GM18870 (cell line): ENCODE measurements around the gene SEMA4B.
A peak's percentile ranks its signal among the peaks of the same experiment; 100 is the strongest.

ENCODE experiments used
- ATAC-seq: cut with Tn5 transposase; IDR thresholded peaks from one replicate; pipeline ENCODE4 v1.9.1; 2021; ENCODE audit warnings: moderate library complexity; ENCODE audit not compliant: unreplicated experiment

Gene SEMA4B

GRCh38 chr15:90203922-90204321 lies 2.8 kb downstream of the SEMA4B start:
- ATAC-seq, result peak; percentile 51

GRCh38 chr15:90205050-90205848 lies 4.1 kb downstream of the SEMA4B start:
- ATAC-seq, result no peak

DNA sequence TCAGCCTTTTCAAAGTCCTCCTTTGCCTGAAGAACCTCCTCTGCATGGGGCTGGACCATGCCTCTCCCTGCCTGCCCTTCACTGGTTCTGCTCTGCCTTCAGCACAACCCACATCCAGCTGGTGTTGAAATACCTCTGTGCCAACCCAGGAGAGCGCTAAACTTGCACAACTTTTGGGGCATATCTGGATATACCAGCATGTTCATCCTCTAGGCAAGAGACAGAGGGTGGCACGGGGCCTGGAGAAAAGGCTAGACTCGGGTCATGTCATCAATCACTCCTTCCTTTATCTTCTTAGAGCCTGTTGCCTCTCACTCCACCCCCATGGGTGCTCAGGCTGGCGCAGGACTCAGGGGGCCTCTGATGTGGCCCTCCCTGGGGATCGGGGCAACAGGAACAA lies 4.8 kb downstream of the SEMA4B start:
- no peak for ATAC-seq

DNA sequence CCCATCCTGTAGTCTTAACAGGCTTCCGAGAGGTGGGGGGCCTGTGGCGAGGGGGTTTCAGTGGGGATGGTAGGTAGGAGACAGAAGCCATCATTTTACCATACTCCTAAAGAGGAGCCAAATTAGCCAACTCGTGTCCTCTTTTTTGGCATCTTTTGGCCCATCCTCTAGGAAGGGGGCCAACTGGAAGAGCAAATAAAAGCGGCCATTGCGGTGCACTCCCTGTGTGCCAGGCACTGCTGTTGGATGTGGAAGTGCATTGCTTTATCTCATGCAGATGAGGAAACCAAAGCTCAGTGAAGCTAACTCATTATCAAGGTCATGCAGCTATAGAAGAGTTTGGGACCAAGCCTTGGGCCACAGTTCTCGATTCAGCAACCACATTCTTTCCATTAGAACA lies 6.1 kb downstream of the SEMA4B start:
- no peak for ATAC-seq

DNA sequence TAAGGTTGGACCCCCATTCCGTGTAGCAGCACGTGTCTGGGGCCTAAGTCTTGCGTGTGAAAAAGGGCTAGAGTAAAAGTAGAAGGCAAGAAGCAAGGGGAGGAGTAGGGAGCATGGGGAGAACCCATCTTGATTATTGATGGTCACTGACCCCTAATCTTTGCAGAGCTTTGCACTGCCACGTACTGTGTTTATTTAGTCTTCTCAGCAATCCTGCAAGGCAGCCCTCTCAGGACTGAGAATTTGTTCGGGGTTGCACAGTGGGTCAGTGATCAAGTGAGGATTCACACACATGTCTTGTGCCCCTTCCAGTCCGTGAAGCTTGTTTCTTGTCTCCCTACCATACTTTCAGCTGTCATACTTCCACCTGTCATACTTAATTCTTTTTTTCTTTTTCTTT lies 7.2 kb downstream of the SEMA4B start:
- no peak for ATAC-seq

- peak; percentile 60 for ATAC-seq
These were observed 8.5 kb downstream of the SEMA4B start for GRCh38 chr15:90209591-90209990.

DNA sequence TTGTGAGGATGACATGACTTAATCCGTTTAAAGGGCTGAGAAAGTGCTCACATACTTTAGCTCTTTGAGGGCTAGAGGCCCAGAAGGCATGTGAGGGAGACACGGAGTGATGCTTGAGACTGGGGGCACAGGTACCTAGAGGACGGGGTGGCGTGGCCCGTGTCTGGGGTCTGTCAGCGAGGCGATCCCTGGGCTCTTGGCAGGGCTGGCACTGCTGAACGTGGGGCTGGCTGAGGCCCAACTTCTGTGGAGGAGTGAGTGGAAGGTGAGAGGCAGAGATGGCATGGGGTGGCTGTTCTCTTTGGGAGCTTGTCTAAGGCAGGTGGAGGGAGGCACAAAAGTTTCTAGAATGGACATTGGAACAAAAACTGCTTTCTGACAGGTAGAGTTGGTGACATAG lies 9.5 kb downstream of the SEMA4B start:
- ATAC-seq, result no peak

DNA sequence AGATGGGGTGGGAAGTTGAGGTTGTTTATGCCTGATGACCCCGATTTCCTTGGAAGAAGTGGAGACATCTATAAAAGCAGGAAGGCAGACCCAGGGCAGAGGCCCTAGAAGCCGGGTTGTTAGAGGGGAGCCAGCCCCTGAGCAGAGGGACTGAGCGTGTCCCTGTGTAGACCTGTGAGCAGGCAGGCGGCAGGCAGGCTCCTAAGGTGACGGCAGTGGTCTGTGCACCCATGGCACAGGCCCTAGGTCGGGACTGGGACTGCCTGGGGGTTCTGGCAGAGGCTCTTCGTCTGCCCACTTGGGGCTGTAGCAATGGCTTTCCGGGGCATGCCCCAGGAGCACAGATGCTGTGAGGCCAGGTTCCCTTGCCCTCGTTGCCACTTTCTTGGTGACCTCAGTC lies 9.9 kb downstream of the SEMA4B start:
- no peak for ATAC-seq

DNA sequence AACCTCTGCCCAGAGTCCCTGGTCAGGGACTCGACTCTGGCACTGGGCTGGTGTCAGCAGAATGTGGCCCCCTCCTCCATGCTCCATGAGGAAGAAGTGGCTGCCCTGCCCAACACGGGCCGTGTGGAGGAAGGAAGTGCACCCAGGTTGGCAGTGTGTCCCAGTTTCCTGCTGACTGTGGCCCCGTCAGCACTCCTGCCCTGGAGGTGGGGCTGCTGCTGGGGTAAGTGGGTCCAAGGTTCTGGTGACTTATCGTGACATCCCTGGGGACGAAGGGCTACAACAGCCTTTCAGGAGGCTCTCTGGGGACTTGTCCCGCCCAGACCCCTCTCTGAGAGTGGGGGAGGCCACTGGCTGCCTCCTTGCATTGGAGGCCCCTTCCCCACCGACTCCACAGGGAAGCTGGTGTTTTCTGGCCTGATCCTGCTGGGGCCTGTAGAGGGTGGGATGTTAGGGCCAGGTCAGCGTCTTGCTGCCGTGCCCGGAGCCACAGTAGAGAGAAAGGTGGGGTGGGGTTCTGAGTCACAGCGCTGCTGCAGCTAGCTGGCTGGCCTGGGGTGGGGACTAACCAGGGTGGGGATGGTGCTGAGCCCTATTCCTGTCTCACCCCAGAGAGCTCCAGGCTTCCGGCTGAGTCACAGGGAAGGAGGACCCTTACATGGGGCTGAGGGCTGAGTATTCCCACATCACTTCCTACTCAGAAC lies 10.5 kb downstream of the SEMA4B start:
- no peak for ATAC-seq

DNA sequence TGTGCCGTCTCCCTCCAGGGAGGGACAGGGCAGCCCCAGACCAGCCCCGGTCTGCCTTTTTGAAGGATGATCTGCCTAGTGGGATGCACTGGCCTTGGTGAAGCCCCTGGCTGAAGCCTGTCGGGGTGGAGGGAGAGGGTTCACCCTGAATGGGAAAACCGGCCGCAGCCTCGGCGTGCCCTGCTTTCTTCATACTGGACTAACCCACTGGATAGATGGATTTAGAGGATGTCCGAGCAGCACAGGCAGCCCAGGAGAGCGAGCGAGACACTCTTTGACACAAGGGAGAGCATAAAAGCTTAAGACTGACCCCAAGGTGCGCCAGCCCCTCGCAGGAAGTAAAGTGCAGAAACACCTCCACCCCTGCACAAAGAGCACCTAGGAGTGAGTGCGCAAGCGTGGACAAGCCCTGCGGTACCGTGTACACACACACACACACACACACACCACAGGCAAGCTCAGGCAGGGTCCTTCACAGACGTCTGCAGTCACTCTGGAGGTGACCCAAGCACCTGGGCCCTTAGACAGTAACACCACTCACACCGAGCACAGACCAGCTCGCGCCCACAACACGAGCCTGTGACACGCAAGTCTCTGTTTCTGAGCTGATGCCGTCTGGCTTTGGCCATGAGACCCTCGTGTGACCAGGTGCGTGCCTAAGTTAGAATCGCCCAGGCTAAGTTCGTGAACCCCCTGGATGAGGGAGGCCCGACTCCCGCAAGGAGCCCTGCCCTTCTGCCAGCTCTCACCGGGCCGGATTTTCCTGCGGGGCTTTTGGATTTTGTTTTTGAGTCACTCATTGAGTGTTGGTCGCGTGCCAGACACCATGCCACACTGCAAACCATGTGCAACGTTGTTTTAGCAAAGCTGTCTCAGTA lies 11.3 kb downstream of the SEMA4B start:
- no peak for ATAC-seq

DNA sequence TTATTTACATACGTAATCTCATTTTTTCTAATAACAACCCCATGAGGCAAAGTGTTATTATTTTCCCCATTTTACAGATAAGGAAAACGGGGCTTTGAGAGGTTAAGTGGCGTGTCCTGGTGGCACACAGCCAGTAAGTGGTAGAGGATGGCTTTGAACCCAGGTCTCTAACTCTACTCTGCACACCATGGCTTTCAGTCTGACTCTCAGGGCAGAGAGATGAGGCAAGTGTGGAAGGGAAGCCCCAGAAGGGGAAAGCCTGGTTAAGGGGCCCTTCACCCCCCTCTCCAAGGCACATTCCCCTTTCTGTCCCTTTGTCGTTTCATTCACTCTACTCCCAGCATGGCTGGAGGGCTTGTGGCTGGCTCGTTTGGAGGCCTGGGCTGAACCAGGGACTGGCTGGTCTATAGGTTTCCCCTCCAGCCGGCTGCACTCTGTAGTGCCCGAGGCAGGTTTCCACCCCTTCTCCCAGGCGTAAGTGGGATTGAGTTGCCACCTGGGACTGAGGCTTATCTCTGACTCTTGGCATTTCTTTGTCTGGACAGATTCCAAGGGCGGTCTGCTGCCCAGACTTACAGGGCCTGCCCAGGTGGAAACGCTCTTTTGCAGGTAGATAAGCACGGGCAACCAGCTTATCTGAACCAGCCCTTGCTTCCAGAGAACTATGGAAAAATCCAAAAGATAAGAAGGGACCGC lies 12.1 kb downstream of the SEMA4B start:
- no peak for ATAC-seq

- ATAC-seq, result no peak
These were observed 12.7 kb downstream of the SEMA4B start for GRCh38 chr15:90213818-90214204.

- ATAC-seq, result no peak
These were observed 13.5 kb downstream of the SEMA4B start for GRCh38 chr15:90214553-90215196.

DNA sequence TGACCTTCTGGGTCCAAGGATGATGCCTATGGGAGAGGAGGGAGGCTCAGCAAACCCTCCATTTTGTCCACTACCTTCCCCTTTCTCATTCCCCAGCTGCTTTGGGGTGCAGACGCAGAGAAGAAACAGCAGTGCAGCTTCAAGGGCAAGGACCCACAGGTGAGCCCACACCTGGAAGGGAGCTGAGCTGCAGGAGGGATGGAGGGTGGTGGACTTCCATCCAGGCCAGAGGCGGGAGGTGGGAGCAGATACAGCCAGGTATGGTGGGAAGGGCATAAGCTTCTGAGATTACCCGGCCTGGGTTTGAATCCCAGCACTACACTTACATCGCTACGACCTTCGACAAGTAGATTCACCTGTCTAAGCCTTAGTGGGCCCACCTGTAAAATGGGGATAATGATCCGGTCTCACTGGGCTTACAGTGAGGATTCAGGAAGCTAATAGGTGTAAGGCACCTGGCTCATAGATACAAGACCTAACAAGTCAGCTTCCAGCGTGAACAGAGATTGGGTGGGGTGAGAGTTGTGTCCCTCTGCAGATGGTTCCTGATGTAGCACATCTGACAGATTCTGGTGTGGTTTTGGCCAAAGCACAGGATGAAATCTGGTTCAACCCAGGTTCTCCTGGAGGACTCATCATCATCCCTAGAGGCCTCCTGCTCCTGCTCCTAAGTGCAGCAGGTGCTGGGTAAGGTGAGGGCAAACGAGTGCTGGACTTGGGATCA lies 16.7 kb downstream of the SEMA4B start:
- no peak for ATAC-seq

DNA sequence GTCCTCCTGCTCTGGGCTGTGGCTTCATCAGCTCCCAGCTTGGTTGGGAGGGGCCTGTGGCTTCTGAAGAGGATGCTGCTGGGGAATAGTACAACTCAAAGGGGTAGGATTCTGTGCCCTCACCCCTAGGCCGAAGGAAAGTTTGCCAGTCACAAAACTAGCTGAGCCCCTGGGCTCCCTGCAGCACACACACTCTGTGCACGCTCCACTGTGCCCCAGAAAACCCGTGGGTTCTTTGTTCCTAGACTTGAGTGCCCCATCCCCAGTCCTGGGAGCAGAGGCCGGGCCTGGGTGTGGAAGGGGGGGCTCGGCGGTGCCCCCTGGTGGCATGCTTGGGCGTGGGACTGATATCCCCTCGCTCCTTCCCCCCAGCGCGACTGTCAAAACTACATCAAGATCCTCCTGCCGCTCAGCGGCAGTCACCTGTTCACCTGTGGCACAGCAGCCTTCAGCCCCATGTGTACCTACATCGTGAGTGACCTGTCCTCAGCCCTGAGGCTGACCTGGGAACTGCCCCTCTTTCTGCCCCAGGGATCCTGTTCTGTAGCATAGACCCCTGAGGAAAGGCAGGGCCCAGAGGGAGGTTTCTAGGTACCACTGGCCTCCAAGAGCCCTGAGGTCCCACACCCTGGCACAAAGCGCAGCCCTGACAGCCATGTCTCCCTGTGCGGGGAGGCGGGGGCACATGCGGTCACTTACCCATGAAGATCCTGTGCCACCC lies 18.5 kb downstream of the SEMA4B start:
- ATAC-seq, result no peak

DNA sequence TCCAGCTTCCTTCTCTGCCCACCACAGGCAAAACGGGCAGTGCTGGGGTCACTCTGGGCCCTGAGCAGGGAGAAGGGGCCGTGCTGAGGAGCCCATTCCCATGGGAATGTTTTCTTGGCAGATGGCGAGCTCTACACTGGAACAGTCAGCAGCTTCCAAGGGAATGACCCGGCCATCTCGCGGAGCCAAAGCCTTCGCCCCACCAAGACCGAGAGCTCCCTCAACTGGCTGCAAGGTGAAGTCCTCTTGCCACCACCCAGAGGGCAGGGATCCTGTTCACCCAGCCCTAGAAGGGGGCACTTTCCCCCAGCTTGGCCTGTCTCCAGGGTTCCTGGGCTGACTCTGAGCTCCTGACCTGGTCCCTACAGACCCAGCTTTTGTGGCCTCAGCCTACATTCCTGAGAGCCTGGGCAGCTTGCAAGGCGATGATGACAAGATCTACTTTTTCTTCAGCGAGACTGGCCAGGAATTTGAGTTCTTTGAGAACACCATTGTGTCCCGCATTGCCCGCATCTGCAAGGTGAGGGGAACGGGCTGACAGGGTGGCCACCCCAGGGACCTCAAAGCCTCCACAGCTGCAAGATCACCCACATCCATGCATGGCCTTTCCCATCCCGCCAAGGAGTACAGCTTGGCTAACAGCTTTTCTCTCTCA lies 20.2 kb downstream of the SEMA4B start:
- no peak for ATAC-seq

GRCh38 chr15:90222547-90222946 lies 21.4 kb downstream of the SEMA4B start:
- no peak for ATAC-seq

- ATAC-seq, result no peak
These were observed 22.5 kb downstream of the SEMA4B start for GRCh38 chr15:90223441-90224165.
